ENCODE results near the gene PAPPA2.

PAPPA2 gene

GRCh38 chr1:176857632-176858031, 394.7 kb downstream of the PAPPA2 start:
- in situ Hi-C loops (cut with HindIII; ENCODE audit: low sequenced_read_pairs): no loop called here
- DNase-seq (ENCODE audit: low read depth): no peak
- no peak overlapping the region for H3K4me3 ChIP-seq (ENCODE audit: low read depth, low read length)
- TF ChIP-seq CTCF (IDR thresholded peaks at IDR 0.05; ENCODE audit: low read depth, low read length, missing control alignments): no peak

GRCh38 chr1:176858433-176858916, 395.5 kb downstream of the PAPPA2 start:
- no peak for TF ChIP-seq CTCF (IDR thresholded peaks at IDR 0.05; ENCODE audit: low read depth, low read length, missing control alignments)
- DNase-seq (ENCODE audit: low read depth): no peak
- H3K4me3 ChIP-seq (ENCODE audit: low read depth, low read length): no peak overlapping the region

GRCh38 chr1:176863613-176864012, 400.6 kb downstream of the PAPPA2 start:
- in situ Hi-C loops (cut with HindIII; ENCODE audit: low sequenced_read_pairs): no loop called here
- H3K4me3 ChIP-seq (ENCODE audit: low read depth, low read length): no peak overlapping the region
- no peak for DNase-seq (ENCODE audit: low read depth)
- no peak for TF ChIP-seq CTCF (IDR thresholded peaks at IDR 0.05; ENCODE audit: low read depth, low read length, missing control alignments)

More at GRCh38 chr1:176858433-176858916, 395.5 kb downstream of the PAPPA2 start:
- in situ Hi-C loops (cut with HindIII; ENCODE audit: low sequenced_read_pairs): no loop called here

- in situ Hi-C loops (cut with HindIII; ENCODE audit: low sequenced_read_pairs): no loop called here
- no peak for DNase-seq (ENCODE audit: low read depth)
- no peak for TF ChIP-seq CTCF (IDR thresholded peaks at IDR 0.05; ENCODE audit: low read depth, low read length, missing control alignments)
- no peak overlapping the region for H3K4me3 ChIP-seq (ENCODE audit: low read depth, low read length)
These were observed 401.2 kb downstream of the PAPPA2 start for GRCh38 chr1:176864211-176864610.

GRCh38 chr1:176866011-176866714, 403.2 kb downstream of the PAPPA2 start:
- in situ Hi-C loops (cut with HindIII; ENCODE audit: low sequenced_read_pairs): no loop called here
- no peak for TF ChIP-seq CTCF (IDR thresholded peaks at IDR 0.05; ENCODE audit: low read depth, low read length, missing control alignments)
- no peak for DNase-seq (ENCODE audit: low read depth)
- H3K4me3 ChIP-seq (ENCODE audit: low read depth, low read length): no peak overlapping the region

- no peak overlapping the region for H3K4me3 ChIP-seq (ENCODE audit: low read depth, low read length)
- DNase-seq (ENCODE audit: low read depth): no peak
- in situ Hi-C loops (cut with HindIII; ENCODE audit: low sequenced_read_pairs): no loop called here
- no peak for TF ChIP-seq CTCF (IDR thresholded peaks at IDR 0.05; ENCODE audit: low read depth, low read length, missing control alignments)
These were observed 406.6 kb downstream of the PAPPA2 start for GRCh38 chr1:176869577-176869976.
